Endodermal cell (in vitro differentiated cells): Measurements from ENCODE around the gene LDLRAD4. TPM values are rescaled to one million over a fixed set of nuclear protein-coding genes. Genes with fewer than 3 reads are reported as not detected.

ENCODE experiments used
- DNase-seq: peaks from one replicate; pipeline ENCODE4 v3.0.0-alpha.2; 2017
- H3K27ac ChIP-seq: 2 replicates; pipeline ENCODE4 v1.5.1; 2013; ENCODE audit warnings: mild to moderate bottlenecking, low read depth, low read length, moderate library complexity
- H3K27me3 ChIP-seq: 2 replicates; pipeline ENCODE4 v1.6.1; 2013; ENCODE audit warnings: mild to moderate bottlenecking, low read length, moderate library complexity; ENCODE audit not compliant: insufficient read depth, control insufficient read depth, poor library complexity, severe bottlenecking
- H3K36me3 ChIP-seq: 2 replicates; pipeline ENCODE4 v1.7.0; 2013; ENCODE audit warnings: mild to moderate bottlenecking, low read length, moderate library complexity; ENCODE audit not compliant: control insufficient read depth, insufficient read depth
- H3K4me1 ChIP-seq: one replicate; pipeline ENCODE4 v1.7.0; 2013; ENCODE audit warnings: low read length; ENCODE audit not compliant: control insufficient read depth, insufficient read depth
- H3K4me3 ChIP-seq: 2 replicates; pipeline ENCODE4 v1.5.1; 2013; ENCODE audit warnings: mild to moderate bottlenecking, low read length, moderate library complexity
- H3K9ac ChIP-seq: 2 replicates; pipeline ENCODE4 v1.6.1; 2013; ENCODE audit warnings: mild to moderate bottlenecking, low read length, moderate library complexity; ENCODE audit not compliant: poor library complexity, severe bottlenecking; ENCODE audit errors: extremely low read depth
- H3K9me3 ChIP-seq: 2 replicates; pipeline ENCODE4 v1.6.1; 2013; ENCODE audit warnings: mild to moderate bottlenecking, low read length, moderate library complexity; ENCODE audit not compliant: control insufficient read depth
- H3K27ac Mint-ChIP-seq: 2 replicates; pipeline ENCODE4 v1.8.0; 2020; ENCODE audit warnings: mixed read lengths
- H3K27me3 Mint-ChIP-seq: 2 replicates; pipeline ENCODE4 v1.8.0; 2021; ENCODE audit warnings: mild to moderate bottlenecking, mixed read lengths; ENCODE audit not compliant: insufficient read depth
- H3K36me3 Mint-ChIP-seq: 2 replicates; pipeline ENCODE4 v1.8.0; 2020; ENCODE audit warnings: low read depth, mixed read lengths
- H3K4me1 Mint-ChIP-seq: 2 replicates; pipeline ENCODE4 v1.8.0; 2020; ENCODE audit warnings: mixed read lengths
- H3K4me3 Mint-ChIP-seq: 2 replicates; pipeline ENCODE4 v1.8.0; 2020; ENCODE audit warnings: mild to moderate bottlenecking, moderate library complexity, mixed read lengths
- H3K9me3 Mint-ChIP-seq: 2 replicates; pipeline ENCODE4 v1.8.0; 2020; ENCODE audit warnings: mild to moderate bottlenecking, mixed read lengths
- WGBS, 2 experiments: methylation state at CpG; one replicate each; pipeline versions ENCODE4 v1.1.5 to v1.1.7; 2013; ENCODE audit warnings: missing lambda C conversion rate in 2 of 2, mixed read lengths in 1 of 2; ENCODE audit not compliant: insufficient coverage in 1 of 2, insufficient read length in 1 of 2; 5-methylcytosine and 5-hydroxymethylcytosine counted together
- total RNA-seq, 2 donors: library from RNA; stranded (reverse); fragmentation: NEBNext Ultra II Directional in 1 of 2; extraction: Animal tissue kit (Norgen Biotek cat#: 25700) in 1 of 2; gene quantifications; 2 replicates in 1 of 2; 3 replicates in 1 of 2; pipeline ENCODE4 v1.2.1, GENCODE V29; 2021
- TF ChIP-seq, protein P1 (sequence below): fragments of 200-600 bp; sonication (generic); conservative IDR thresholded peaks from 2 replicates; pipeline ENCODE4 v1.5.0; 2021; ENCODE audit warnings: antibody characterized with exemption, mild to moderate bottlenecking

Gene LDLRAD4
- total RNA-seq, 2 donors from 2014 or later: 14.9 to 15.1 TPM

DNA sequence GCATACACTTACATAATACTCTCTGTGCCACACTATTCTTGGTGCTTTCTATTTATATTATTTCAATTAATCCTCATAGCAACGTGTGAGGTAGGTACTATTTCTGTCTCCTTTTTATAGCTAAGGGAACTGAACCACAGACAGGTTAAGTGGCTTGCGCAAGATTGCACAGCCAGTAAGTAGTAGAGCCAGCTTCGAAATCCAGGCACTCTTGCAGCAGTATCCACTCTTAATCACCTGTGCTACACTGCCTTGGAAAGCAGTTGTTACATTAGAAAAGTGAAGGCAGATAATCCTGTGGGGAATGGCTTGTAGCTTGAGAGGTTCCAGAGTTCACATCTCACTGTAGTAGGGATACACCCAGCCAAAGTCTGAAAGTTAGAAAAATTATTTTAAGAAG is 198.3 kb downstream of the LDLRAD4 start:
- Histone ChIP-seq H3K27me3 (no peaks in the 10 kb centered on the region), H3K4me3 (no peak overlapping the region), H3K9ac (no peak overlapping the region), H3K4me1 (no peaks in the 10 kb centered on the region), H3K27ac (no peak overlapping the region), H3K9me3 (peaks cover 2% of the 10 kb centered on the region), H3K36me3 (no peaks in the 10 kb centered on the region)
- TF ChIP-seq, protein P1, sequence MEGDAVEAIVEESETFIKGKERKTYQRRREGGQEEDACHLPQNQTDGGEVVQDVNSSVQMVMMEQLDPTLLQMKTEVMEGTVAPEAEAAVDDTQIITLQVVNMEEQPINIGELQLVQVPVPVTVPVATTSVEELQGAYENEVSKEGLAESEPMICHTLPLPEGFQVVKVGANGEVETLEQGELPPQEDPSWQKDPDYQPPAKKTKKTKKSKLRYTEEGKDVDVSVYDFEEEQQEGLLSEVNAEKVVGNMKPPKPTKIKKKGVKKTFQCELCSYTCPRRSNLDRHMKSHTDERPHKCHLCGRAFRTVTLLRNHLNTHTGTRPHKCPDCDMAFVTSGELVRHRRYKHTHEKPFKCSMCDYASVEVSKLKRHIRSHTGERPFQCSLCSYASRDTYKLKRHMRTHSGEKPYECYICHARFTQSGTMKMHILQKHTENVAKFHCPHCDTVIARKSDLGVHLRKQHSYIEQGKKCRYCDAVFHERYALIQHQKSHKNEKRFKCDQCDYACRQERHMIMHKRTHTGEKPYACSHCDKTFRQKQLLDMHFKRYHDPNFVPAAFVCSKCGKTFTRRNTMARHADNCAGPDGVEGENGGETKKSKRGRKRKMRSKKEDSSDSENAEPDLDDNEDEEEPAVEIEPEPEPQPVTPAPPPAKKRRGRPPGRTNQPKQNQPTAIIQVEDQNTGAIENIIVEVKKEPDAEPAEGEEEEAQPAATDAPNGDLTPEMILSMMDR: no peak
- H3K4me1 Mint-ChIP-seq: peaks cover 11% of the 10 kb centered on the region
- peaks cover 3% of the 10 kb centered on the region for H3K36me3 Mint-ChIP-seq
- H3K4me3 Mint-ChIP-seq: no peak overlapping the region
- 94 to 96% methylated on average over 3 of the region's 3 CpGs for WGBS, 2 experiments
- no peaks in the 10 kb centered on the region for H3K27me3 Mint-ChIP-seq
- H3K9me3 Mint-ChIP-seq: peaks cover 5% of the 10 kb centered on the region
- DNase-seq: no peak
- H3K27ac Mint-ChIP-seq: no peak overlapping the region

DNA sequence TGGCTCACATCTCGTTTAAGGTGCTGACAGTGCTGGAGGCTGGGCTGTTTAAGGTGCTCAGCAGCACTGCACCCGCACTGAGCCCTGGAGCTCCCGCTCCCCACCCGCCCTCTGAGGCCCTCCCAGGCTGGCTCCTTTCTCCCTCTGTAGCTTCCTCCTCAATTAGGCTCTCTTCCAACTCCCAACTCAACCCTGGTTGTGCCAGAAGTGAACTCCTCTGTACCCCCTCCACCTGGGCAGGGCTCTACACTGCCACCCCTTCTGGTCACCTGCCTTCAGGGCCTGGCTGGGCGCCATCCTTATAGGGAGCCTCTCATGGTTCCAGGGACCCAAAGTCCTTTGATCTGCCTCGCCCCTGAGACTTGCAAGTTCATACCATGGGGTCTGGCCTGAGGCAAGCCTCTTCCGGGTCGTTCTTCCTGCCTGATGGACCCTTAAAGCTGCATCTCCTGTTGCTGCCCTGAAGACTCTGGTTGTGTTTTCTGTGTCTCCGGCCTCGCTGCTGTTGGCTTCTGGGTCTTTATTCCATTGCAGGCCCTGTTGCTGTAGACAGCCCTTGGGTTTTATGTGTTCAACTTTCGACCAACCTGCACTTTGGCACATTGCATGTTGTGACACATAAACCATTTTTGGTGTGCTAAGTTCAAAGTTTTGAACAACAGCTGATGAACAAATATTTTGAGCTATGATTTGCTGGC is 199.6 kb downstream of the LDLRAD4 start:
- Mint-ChIP-seq H3K27me3 (no peaks in the 10 kb centered on the region), H3K9me3 (no peaks in the 10 kb centered on the region), H3K36me3 (no peaks in the 10 kb centered on the region), H3K4me1 (peaks cover 11% of the 10 kb centered on the region), H3K27ac (no peak overlapping the region), H3K4me3 (no peak overlapping the region)
- H3K36me3 ChIP-seq: no peaks in the 10 kb centered on the region
- H3K9ac ChIP-seq: no peak overlapping the region
- H3K9me3 ChIP-seq: no peaks in the 10 kb centered on the region
- WGBS, 2 experiments: 91 to 94% methylated on average over 7 to 11 of the region's 11 CpGs
- H3K27me3 ChIP-seq: no peaks in the 10 kb centered on the region
- H3K4me1 ChIP-seq: no peaks in the 10 kb centered on the region
- TF ChIP-seq, protein P1: no peak
- no peak overlapping the region for H3K4me3 ChIP-seq
- DNase-seq: no peak
- no peak overlapping the region for H3K27ac ChIP-seq

DNA sequence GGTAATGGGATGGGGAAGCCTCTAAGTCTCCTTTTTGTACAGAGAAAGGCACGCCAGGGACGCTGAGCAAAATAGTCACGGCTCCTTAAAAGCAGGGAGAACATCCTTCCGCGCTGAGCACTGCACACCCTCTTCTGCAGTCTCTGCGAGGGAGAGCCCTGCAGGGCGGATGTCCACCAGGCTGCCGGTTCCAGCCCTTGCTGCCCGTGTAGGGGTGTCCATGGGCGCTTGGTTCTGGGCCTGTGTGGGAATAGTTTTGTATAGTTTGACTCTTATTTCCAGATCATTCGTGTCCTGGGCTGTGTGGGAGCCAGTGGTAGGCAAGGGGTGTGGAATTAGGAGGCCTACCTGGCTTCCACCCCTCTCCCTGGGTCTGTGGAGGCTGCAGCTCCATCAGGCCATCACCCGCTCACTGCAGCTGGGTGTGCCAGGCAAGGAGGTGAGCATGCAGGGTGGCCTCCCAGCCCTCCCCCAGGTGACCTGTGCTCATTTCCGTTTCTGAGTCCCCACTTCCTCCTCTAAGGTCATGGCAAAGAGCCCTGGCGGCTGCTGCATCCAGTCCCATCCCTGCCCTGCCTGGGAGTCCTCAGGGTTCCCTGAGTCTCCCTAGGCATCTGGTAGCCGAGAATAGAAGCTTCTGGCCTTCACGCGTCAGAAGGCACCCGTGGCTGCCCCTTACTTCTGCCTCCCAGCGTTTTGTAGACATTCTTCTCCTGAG is 202.6 kb downstream of the LDLRAD4 start:
- no peaks in the 10 kb centered on the region for H3K9me3 Mint-ChIP-seq
- no peak overlapping the region for H3K9ac ChIP-seq
- no peaks in the 10 kb centered on the region for H3K36me3 Mint-ChIP-seq
- no peaks in the 10 kb centered on the region for H3K27me3 ChIP-seq
- no peak overlapping the region for H3K27ac ChIP-seq
- H3K4me3 ChIP-seq: no peak overlapping the region
- H3K4me3 Mint-ChIP-seq: no peak overlapping the region
- H3K4me1 ChIP-seq: no peaks in the 10 kb centered on the region
- no peaks in the 10 kb centered on the region for H3K27me3 Mint-ChIP-seq
- H3K4me1 Mint-ChIP-seq: no peaks in the 10 kb centered on the region
- H3K9me3 ChIP-seq: no peaks in the 10 kb centered on the region
- no peak overlapping the region for H3K27ac Mint-ChIP-seq
- WGBS, 2 experiments: 89 to 96% methylated on average over 10 to 19 of the region's 19 CpGs
- TF ChIP-seq, protein P1: no peak
- DNase-seq: no peak
- H3K36me3 ChIP-seq: no peaks in the 10 kb centered on the region
